22Rv1 (cell line): ENCODE results near the gene CDC42BPB.
A peak's percentile ranks its signal among the peaks of the same experiment; 100 is the strongest.

Experiments used
- H3K27ac ChIP-seq: fragments of 450-650 bp; 2 replicates; pipeline ENCODE4 v1.5.1; 2017
- ZFX ChIP-seq: fragments of 450-650 bp; IDR thresholded peaks from 2 replicates; pipeline ENCODE4 v1.6.1; 2017; ENCODE audit warnings: antibody characterized with exemption, borderline replicate concordance
- TF ChIP-seq, protein P1 (sequence below): fragments of 450-650 bp; IDR thresholded peaks from 2 replicates; pipeline ENCODE4 v1.5.1; 2017; ENCODE audit warnings: mild to moderate bottlenecking

The CDC42BPB gene

GRCh38 chr14:103091041-103091882 is 33.9 kb upstream of the CDC42BPB start:
- no peak for TF ChIP-seq ZFX
- TF ChIP-seq, protein P1, sequence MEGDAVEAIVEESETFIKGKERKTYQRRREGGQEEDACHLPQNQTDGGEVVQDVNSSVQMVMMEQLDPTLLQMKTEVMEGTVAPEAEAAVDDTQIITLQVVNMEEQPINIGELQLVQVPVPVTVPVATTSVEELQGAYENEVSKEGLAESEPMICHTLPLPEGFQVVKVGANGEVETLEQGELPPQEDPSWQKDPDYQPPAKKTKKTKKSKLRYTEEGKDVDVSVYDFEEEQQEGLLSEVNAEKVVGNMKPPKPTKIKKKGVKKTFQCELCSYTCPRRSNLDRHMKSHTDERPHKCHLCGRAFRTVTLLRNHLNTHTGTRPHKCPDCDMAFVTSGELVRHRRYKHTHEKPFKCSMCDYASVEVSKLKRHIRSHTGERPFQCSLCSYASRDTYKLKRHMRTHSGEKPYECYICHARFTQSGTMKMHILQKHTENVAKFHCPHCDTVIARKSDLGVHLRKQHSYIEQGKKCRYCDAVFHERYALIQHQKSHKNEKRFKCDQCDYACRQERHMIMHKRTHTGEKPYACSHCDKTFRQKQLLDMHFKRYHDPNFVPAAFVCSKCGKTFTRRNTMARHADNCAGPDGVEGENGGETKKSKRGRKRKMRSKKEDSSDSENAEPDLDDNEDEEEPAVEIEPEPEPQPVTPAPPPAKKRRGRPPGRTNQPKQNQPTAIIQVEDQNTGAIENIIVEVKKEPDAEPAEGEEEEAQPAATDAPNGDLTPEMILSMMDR: peak; percentile 34; the same call in 1 of the 2 replicates
- no peak overlapping the region for H3K27ac ChIP-seq

GRCh38 chr14:103090481-103091020 is 33.2 kb upstream of the CDC42BPB start:
- TF ChIP-seq, protein P1: no peak
- TF ChIP-seq ZFX: no peak
- no peak overlapping the region for H3K27ac ChIP-seq

GRCh38 chr14:103089386-103090335 is 32.3 kb upstream of the CDC42BPB start:
- TF ChIP-seq, protein P1: no peak
- no peak for TF ChIP-seq ZFX
- H3K27ac ChIP-seq: no peak overlapping the region

GRCh38 chr14:103088921-103089320 is 31.6 kb upstream of the CDC42BPB start:
- no peak for TF ChIP-seq ZFX
- TF ChIP-seq, protein P1: no peak

GRCh38 chr14:103087343-103087835 is 30.0 kb upstream of the CDC42BPB start:
- TF ChIP-seq, protein P1: no peak
- H3K27ac ChIP-seq: no peak overlapping the region

More at GRCh38 chr14:103088921-103089320, 31.6 kb upstream of the CDC42BPB start:
- no peak overlapping the region for H3K27ac ChIP-seq

- H3K27ac ChIP-seq: no peak overlapping the region
- no peak for TF ChIP-seq ZFX
- TF ChIP-seq, protein P1: no peak
Observed at GRCh38 chr14:103086771-103087342, 29.5 kb upstream of the CDC42BPB start.
